Activated CD8-positive, alpha-beta T cell treated with anti-CD3 and anti-CD28 coated beads for 36 hours (primary cell): ENCODE data around the gene LIPT2. TPM values are rescaled to one million over a fixed set of nuclear protein-coding genes. Genes with fewer than 3 reads are reported as not detected.

Experiments used
- ATAC-seq: fragments of 200-7000 bp; cut with Tn5 transposase; one replicate; pipeline ENCODE4 v1.10.0; 2021; ENCODE audit warnings: mild to moderate bottlenecking, moderate library complexity
- CTCF ChIA-PET: fragments of 350-600 bp; sonication (Branson Sonifier 250); formaldehyde crosslinking; loops from one replicate; lab custom pipeline; 2021; ENCODE audit warnings: antibody characterized with exemption; lab: Charles Lee
- POLR2A ChIA-PET: fragments of 350-600 bp; sonication (Branson Sonifier 250); formaldehyde crosslinking; loops from one replicate; lab custom pipeline; 2021; ENCODE audit warnings: antibody characterized with exemption; lab: Charles Lee
- DNase-seq: peaks from one replicate; pipeline ENCODE4 v3.0.0-alpha.2; 2020
- H3K27ac Mint-ChIP-seq: one replicate; pipeline ENCODE4 v1.8.0; 2021; ENCODE audit warnings: mild to moderate bottlenecking, mixed read lengths
- H3K27me3 Mint-ChIP-seq: one replicate; pipeline ENCODE4 v1.8.0; 2021; ENCODE audit warnings: mixed read lengths
- H3K36me3 Mint-ChIP-seq: one replicate; pipeline ENCODE4 v1.8.0; 2021; ENCODE audit warnings: low read depth, mixed read lengths
- H3K4me1 Mint-ChIP-seq: one replicate; pipeline ENCODE4 v1.8.0; 2021; ENCODE audit warnings: low read depth, mixed read lengths
- H3K4me3 Mint-ChIP-seq: one replicate; pipeline ENCODE4 v1.8.0; 2021; ENCODE audit warnings: mild to moderate bottlenecking, moderate library complexity, mixed read lengths
- H3K9me3 Mint-ChIP-seq: one replicate; pipeline ENCODE4 v1.8.0; 2021; ENCODE audit warnings: mixed read lengths
- CTCF ChIP-seq: fragments of 200-600 bp; IDR thresholded peaks from one replicate; pipeline ENCODE4 v1.8.0; 2022; ENCODE audit warnings: antibody characterized with exemption, mild to moderate bottlenecking
- intact Hi-C: fragments of 100-400 bp; cut with micrococcal nuclease; formaldehyde crosslinking; loops from one replicate; pipeline ENCODE4 v1.10.0; 2022
- total RNA-seq, 2 experiments: library from RNA; stranded (reverse); gene quantifications; one replicate each; pipeline ENCODE4 v1.2.3, GENCODE V29; 2021

LIPT2 gene
- 1 to 10 TPM; 5.9 to 6.8 TPM for total RNA-seq

- ChIA-PET POLR2A (interaction anchor here (0.5 to 2.3 kb wide), 14 partner anchors 9 to 533 kb away, joined by 3 to 14 read pairs (median 3); partner anchors contain the start of genes C2CD3, POLD3 and PPME1), CTCF (interaction anchor here (0.9 to 2.7 kb wide), 6 partner anchors 12 to 103 kb away, joined by 3 to 17 read pairs (median 6); no protein-coding TSS in a partner anchor)
- no peak for TF ChIP-seq CTCF
- intact Hi-C loops = no loop called here
- peak within 1 kb of the TSS; percentile 89 for H3K27ac Mint-ChIP-seq
- ATAC-seq (peak; percentile 97), DNase-seq (peak; percentile 99)
- H3K9me3 Mint-ChIP-seq = peaks cover 2% of the 10 kb centered on the region
- H3K4me1 Mint-ChIP-seq = peaks cover 16% of the 10 kb centered on the region
- H3K4me3 Mint-ChIP-seq = peak within 1 kb of the TSS; percentile 82
- no peaks in the 10 kb centered on the region for H3K36me3 Mint-ChIP-seq
- no peaks in the 10 kb centered on the region for H3K27me3 Mint-ChIP-seq
These were observed at the start of gene LIPT2 for GRCh38 chr11:74492974-74493790. Gene LIPT2 (minus strand): TSS chr11:74493724. CDS start chr11:74493703, 21 bp downstream.

DNA sequence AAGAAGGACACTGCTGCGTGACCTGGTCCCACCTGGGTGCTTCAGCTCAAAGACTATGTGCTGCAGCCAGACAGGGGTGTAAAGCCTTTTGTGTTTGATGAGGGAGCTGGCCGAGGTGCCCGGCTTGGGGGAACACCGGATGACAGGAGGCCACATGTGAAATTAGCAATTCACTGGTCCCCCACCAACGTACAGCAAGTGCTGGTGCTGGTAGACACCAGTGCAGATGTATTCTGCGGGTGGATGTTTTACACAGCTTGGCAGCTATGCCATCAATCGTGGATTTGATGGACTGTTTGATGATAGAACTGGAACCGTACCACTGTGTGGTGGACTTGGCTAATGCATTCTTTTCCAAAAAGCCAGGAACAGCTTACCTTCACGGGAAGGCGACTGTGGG is 47.9 kb upstream of the LIPT2 start:
- Mint-ChIP-seq H3K27me3 (peaks cover 2% of the 10 kb centered on the region), H3K9me3 (peaks cover 11% of the 10 kb centered on the region), H3K4me1 (no peaks in the 10 kb centered on the region), H3K4me3 (no peak overlapping the region), H3K36me3 (peaks cover 2% of the 10 kb centered on the region), H3K27ac (no peak overlapping the region)
- TF ChIP-seq CTCF = no peak
- ChIA-PET POLR2A (no interaction called here), CTCF (no interaction called here)
- intact Hi-C loops = no loop called here
- no peak for DNase-seq
- no peak for ATAC-seq

DNA sequence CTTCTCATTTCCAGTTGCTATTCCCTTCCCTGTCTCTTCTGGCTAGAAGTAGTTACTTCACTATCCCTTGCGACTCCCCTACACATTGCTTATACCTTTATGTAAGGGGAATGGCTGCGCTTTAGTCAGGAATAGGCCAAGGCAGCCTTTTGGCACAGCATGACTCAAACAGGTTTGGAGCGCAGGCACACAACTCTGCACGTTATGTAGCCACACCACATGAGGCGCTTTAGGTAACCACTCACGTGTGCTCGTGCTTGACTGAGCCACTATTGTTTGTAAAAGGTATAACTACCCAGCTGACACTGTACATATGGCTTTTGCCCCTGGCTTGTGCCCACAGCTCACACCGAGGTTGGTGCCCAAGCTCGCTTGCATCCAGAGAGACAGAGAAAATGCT is 46.7 kb upstream of the LIPT2 start:
- peaks cover 11% of the 10 kb centered on the region for H3K9me3 Mint-ChIP-seq
- TF ChIP-seq CTCF = no peak
- peaks cover 2% of the 10 kb centered on the region for H3K36me3 Mint-ChIP-seq
- ChIA-PET CTCF (no interaction called here), POLR2A (no interaction called here)
- ATAC-seq (no peak), DNase-seq (no peak)
- H3K27me3 Mint-ChIP-seq = peaks cover 2% of the 10 kb centered on the region
- no peaks in the 10 kb centered on the region for H3K4me1 Mint-ChIP-seq
- H3K4me3 Mint-ChIP-seq = no peak overlapping the region
- intact Hi-C loops = no loop called here
- H3K27ac Mint-ChIP-seq = no peak overlapping the region

DNA sequence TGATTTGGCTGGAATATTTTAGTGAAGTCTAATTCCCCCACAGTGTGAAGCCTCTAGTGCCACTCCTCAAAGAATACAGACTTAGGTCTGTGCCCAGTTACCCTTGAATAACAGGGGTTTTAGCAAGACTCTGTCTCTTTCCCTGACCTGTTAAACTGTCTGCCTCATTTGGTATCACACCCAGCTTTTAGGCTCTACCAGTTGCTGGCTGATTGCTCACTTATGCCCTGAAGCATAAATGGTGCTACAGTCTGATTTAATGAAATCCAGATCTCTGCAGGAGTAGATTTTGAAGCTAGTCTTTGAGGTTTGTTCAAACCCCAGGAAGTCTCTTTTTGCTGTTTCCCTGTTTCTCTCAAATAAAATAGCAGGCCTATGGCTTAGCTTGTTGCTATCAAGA is 45.2 kb upstream of the LIPT2 start:
- ChIA-PET POLR2A (no interaction called here), CTCF (interaction anchor here (1.6 kb wide), 1 partner anchor 217 kb away, joined by 3 read pairs; no protein-coding TSS in a partner anchor)
- no peaks in the 10 kb centered on the region for H3K4me1 Mint-ChIP-seq
- H3K27ac Mint-ChIP-seq = no peak overlapping the region
- DNase-seq (no peak), ATAC-seq (no peak)
- H3K36me3 Mint-ChIP-seq = peaks cover 2% of the 10 kb centered on the region
- no peak overlapping the region for H3K4me3 Mint-ChIP-seq
- peaks cover 2% of the 10 kb centered on the region for H3K27me3 Mint-ChIP-seq
- intact Hi-C loops = no loop called here
- TF ChIP-seq CTCF = no peak
- H3K9me3 Mint-ChIP-seq = peaks cover 8% of the 10 kb centered on the region
